ENCODE measurements around the gene HADH.

DNA sequence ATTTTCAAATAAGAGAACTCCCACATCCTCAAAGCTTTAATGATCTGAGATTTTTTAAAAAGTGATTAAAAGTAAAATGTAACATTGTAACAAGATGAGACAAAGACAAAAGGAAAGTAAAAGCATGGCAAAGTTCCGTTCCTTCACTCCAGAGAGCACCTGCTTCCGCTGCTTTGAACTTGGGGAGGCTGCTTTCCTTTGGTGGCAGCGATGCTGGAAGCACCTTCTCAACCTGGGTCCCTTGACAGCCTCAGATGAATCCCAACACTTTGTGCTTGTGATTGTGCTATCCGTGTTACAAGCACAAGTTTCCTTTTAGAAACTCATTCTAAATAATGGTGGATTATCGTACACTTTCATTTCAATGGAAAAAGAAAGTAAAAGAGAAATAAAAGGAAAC, 59.7 kb downstream of the HADH start:
- TF ChIP-seq, protein P1, sequence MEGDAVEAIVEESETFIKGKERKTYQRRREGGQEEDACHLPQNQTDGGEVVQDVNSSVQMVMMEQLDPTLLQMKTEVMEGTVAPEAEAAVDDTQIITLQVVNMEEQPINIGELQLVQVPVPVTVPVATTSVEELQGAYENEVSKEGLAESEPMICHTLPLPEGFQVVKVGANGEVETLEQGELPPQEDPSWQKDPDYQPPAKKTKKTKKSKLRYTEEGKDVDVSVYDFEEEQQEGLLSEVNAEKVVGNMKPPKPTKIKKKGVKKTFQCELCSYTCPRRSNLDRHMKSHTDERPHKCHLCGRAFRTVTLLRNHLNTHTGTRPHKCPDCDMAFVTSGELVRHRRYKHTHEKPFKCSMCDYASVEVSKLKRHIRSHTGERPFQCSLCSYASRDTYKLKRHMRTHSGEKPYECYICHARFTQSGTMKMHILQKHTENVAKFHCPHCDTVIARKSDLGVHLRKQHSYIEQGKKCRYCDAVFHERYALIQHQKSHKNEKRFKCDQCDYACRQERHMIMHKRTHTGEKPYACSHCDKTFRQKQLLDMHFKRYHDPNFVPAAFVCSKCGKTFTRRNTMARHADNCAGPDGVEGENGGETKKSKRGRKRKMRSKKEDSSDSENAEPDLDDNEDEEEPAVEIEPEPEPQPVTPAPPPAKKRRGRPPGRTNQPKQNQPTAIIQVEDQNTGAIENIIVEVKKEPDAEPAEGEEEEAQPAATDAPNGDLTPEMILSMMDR (IDR thresholded peaks at IDR 0.05; ENCODE audit: insufficient read depth, low read depth, low read length) = no peak
- TF ChIP-seq EZH2 (IDR thresholded peaks at IDR 0.05; ENCODE audit: insufficient read depth, low read length) = no peak

Data from astrocyte (in vitro differentiated cells and primary cell).